ENCODE measurements around the gene LMX1B.

DNA sequence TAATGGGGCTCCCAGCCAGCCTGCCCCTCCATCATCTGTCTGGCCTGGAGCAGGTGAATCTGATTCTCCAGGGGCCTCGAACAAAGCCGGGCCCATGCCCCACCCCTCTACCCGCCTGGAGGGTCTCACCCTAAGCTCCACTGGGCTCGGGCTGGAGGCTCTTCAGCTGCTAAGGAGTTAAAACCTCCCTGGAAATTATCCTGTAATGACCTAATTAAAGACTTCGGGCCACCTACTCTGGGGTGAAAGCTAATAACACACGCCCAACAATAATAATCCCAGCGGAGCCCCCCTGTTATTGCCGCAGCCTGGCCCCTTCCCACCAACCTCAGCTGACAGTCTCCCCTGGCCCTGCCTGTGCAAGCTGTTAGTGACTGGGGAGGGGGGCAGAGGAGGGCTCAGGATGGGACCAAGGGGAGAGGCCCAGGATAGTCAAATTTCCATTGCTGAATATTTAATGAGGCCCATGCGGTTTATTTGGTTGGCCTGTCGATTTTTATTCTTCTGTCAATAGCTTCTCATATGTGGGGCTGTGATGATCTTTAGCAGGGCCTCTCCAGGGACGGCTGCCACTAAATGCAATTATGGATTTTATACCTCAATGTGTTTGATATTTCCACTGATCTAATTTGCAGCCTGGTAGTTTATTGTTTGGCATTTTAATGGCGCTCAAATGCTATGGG, 25.7 kb downstream of the LMX1B start:
- TF ChIP-seq POLR2A (IDR thresholded peaks at IDR 0.05; ENCODE audit: extremely low read depth, insufficient read length), result no peak
- TF ChIP-seq, protein P1, sequence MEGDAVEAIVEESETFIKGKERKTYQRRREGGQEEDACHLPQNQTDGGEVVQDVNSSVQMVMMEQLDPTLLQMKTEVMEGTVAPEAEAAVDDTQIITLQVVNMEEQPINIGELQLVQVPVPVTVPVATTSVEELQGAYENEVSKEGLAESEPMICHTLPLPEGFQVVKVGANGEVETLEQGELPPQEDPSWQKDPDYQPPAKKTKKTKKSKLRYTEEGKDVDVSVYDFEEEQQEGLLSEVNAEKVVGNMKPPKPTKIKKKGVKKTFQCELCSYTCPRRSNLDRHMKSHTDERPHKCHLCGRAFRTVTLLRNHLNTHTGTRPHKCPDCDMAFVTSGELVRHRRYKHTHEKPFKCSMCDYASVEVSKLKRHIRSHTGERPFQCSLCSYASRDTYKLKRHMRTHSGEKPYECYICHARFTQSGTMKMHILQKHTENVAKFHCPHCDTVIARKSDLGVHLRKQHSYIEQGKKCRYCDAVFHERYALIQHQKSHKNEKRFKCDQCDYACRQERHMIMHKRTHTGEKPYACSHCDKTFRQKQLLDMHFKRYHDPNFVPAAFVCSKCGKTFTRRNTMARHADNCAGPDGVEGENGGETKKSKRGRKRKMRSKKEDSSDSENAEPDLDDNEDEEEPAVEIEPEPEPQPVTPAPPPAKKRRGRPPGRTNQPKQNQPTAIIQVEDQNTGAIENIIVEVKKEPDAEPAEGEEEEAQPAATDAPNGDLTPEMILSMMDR (IDR thresholded peaks at IDR 0.05; ENCODE audit: low read depth, low read length), result no peak
